HepG2 (cell line): ENCODE data around the gene TTC9. TPM values are rescaled to one million over a fixed set of nuclear protein-coding genes. Genes with fewer than 3 reads are reported as not detected.

ENCODE experiments used
- ATAC-seq: fragments of 200-7000 bp; cut with Tn5 transposase; 3 replicates; pipeline ENCODE4 v1.9.1; 2020; ENCODE audit warnings: mild to moderate bottlenecking, moderate library complexity
- BruUV-seq: library from RNA; stranded (reverse); fragments of 400-500 nt; replicated peaks from 2 replicates; lab custom pipeline; 2021; lab: Mats Ljungman, UMichigan
- CTCF ChIA-PET: fragments of 300-600 bp; formaldehyde crosslinking; extraction: SDS; loops from one replicate; lab custom pipeline; 2021; ENCODE audit warnings: low total read pairs, inconsistent platforms, low intra/inter-chr PET ratio; lab: Yijun Ruan, JAX
- POLR2A ChIA-PET: fragments of 350-600 bp; sonication (Branson Sonifier 250); formaldehyde crosslinking; loops from one replicate; lab custom pipeline; 2020; ENCODE audit warnings: antibody characterized with exemption, inconsistent platforms; lab: Yijun Ruan, JAX
- DNase-seq: peaks from one replicate; pipeline ENCODE4 v3.0.0-alpha.2; 2015; ENCODE audit warnings: low spot score
- FAIRE-seq: peaks from 3 replicates; lab custom pipeline; 2011; peaks lifted over from hg19 to GRCh38; lab: Jason Lieb, UNC
- H2AFZ ChIP-seq: one replicate; pipeline ENCODE4 v1.6.1; 2011; ENCODE audit warnings: low read length, inconsistent platforms
- H3K27ac ChIP-seq: fragments of 300-600 bp; 3 replicates; pipeline ENCODE4 v1.8.0; 2011; ENCODE audit warnings: mixed run types, mild to moderate bottlenecking, mixed read lengths, low read length, inconsistent platforms; ENCODE audit not compliant: insufficient read depth; ENCODE audit errors: extremely low read length
- H3K27me3 ChIP-seq, 2 experiments: fragments of 200-600 bp in 1 of 2; 2 replicates in 1 of 2; 3 replicates in 1 of 2; pipeline versions ENCODE4 v1.6.0 to v1.8.0; 2011; ENCODE audit warnings: low read length in 2 of 2, mild to moderate bottlenecking in 2 of 2, moderate library complexity in 2 of 2, inconsistent platforms in 1 of 2; ENCODE audit not compliant: insufficient read depth in 2 of 2, control insufficient read depth in 1 of 2
- H3K36me3 ChIP-seq, 2 experiments: fragments of 200-600 bp in 1 of 2; replicated peaks in 1 of 2; 2 replicates in 1 of 2; 3 replicates in 1 of 2; pipeline versions ENCODE4 v1.5.1 to v1.8.0; 2011; ENCODE audit warnings: low read length in 2 of 2, inconsistent platforms in 1 of 2; ENCODE audit not compliant: insufficient read depth in 2 of 2, control insufficient read depth in 1 of 2
- H3K4me1 ChIP-seq: 2 replicates; pipeline ENCODE4 v1.5.1; 2012; ENCODE audit warnings: low read length, inconsistent platforms; ENCODE audit not compliant: insufficient read depth
- H3K4me2 ChIP-seq: 2 replicates; pipeline ENCODE4 v1.6.0; 2011; ENCODE audit warnings: low read depth, low read length, inconsistent platforms
- H3K4me3 ChIP-seq, 3 experiments: fragments of 200-600 bp in 1 of 3; sonication (generic), shearing (Covaris generic) in 1 of 3; replicated peaks in 1 of 3; 2 replicates each; pipeline ENCODE4 v1.5.1; 2011 to 2016; ENCODE audit warnings: low read length in 3 of 3, inconsistent platforms in 2 of 3, low read depth in 2 of 3, mild to moderate bottlenecking in 2 of 3, control low read depth in 1 of 3, mixed read lengths in 1 of 3; ENCODE audit not compliant: insufficient read depth in 1 of 3
- H3K79me2 ChIP-seq: one replicate; pipeline ENCODE4 v1.6.1; 2011; ENCODE audit warnings: low read length, inconsistent platforms; ENCODE audit not compliant: insufficient read depth
- H3K9ac ChIP-seq: 2 replicates; pipeline ENCODE4 v1.6.0; 2011; ENCODE audit warnings: mild to moderate bottlenecking, low read depth, low read length, inconsistent platforms; ENCODE audit not compliant: insufficient read depth
- H3K9me3 ChIP-seq: 2 replicates; pipeline ENCODE4 v1.5.1; 2012; ENCODE audit warnings: mild to moderate bottlenecking, low read length
- H4K20me1 ChIP-seq: 2 replicates; pipeline ENCODE4 v1.6.0; 2011; ENCODE audit warnings: inconsistent platforms, mild to moderate bottlenecking, low read length, moderate library complexity; ENCODE audit not compliant: insufficient read depth
- KMT2B ChIP-seq: IDR thresholded peaks from 2 replicates; pipeline ENCODE4 v1.6.1; 2016; ENCODE audit warnings: missing genetic modification reagents, missing compliant biosample characterization
- MAFG ChIP-seq: sonication (generic); formaldehyde crosslinking; IDR thresholded peaks from 2 replicates; pipeline ENCODE4 v1.5.1; 2020; ENCODE audit warnings: mild to moderate bottlenecking, missing genetic modification reagents
- PPARG ChIP-seq: conservative IDR thresholded peaks from 2 replicates; pipeline ENCODE4 v1.6.1; 2016; ENCODE audit warnings: missing biosample characterization, missing genetic modification reagents
- ZFP1 ChIP-seq: IDR thresholded peaks from 2 replicates; pipeline ENCODE4 v1.6.1; 2016
- ZNF432 ChIP-seq: sonication (generic); formaldehyde crosslinking; IDR thresholded peaks from 2 replicates; pipeline ENCODE4 v1.5.0; 2020; ENCODE audit warnings: missing genetic modification reagents, mild to moderate bottlenecking, borderline replicate concordance
- ZNF83 ChIP-seq: sonication (generic); formaldehyde crosslinking; IDR thresholded peaks from 2 replicates; pipeline ENCODE4 v1.4.0; 2020; ENCODE audit warnings: missing genetic modification reagents, mild to moderate bottlenecking, borderline replicate concordance
- ZSCAN5A ChIP-seq: sonication (generic); formaldehyde crosslinking; IDR thresholded peaks from 2 replicates; pipeline ENCODE4 v1.8.0; 2022; ENCODE audit warnings: mild to moderate bottlenecking, missing genetic modification reagents, borderline replicate concordance
- WGBS: methylation state at CpG from one replicate; pipeline ENCODE4 v1.1.6; 2017; ENCODE audit warnings: low lambda C conversion rate; 5-methylcytosine and 5-hydroxymethylcytosine counted together
- in situ Hi-C: cut with HindIII; loops from 2 replicates; pipeline ENCODE4 v1.10.0; 2017; ENCODE audit warnings: low pct_unique_long_range_greater_than_20kb; ENCODE audit not compliant: extremely low pct_ligation_motif_present
- intact Hi-C: fragments of 100-400 bp; cut with micrococcal nuclease; formaldehyde crosslinking; loops from one replicate; pipeline ENCODE4 v1.10.0; 2022; ENCODE audit not compliant: unreplicated experiment
- polyA plus RNA-seq, 8 experiments: library from polyadenylated mRNA; depleted of rRNA in 3 of 8; stranded (reverse) in 7 of 8; unstranded in 1 of 8; fragments of >200 nt; fragmentation: Illumina TruSeq in 4 of 8; extraction: Trizol in 4 of 8; gene quantifications; 2 replicates each; pipeline versions ENCODE4 v1.2.1 to v1.2.3, GENCODE V29; 2011 to 2016; ENCODE audit warnings: low read depth in 4 of 8, missing spikeins in 1 of 8, mixed read lengths in 1 of 8; ENCODE audit not compliant: insufficient read depth in 1 of 8
- total RNA-seq, 5 experiments: library from RNA; depleted of rRNA; stranded (reverse); fragments of >200 nt; fragmentation: Illumina TruSeq; extraction: Trizol; gene quantifications; 2 replicates each; pipeline ENCODE4 v1.2.3, GENCODE V29; 2016; ENCODE audit warnings: low read depth in 1 of 5
- TF ChIP-seq, protein P1 (sequence below): sonication (generic); formaldehyde crosslinking; IDR thresholded peaks from 2 replicates; pipeline ENCODE4 v1.4.0; 2020; ENCODE audit warnings: missing genetic modification reagents
- TF ChIP-seq, protein P2 (sequence below): sonication (generic); formaldehyde crosslinking; conservative IDR thresholded peaks from 2 replicates; pipeline ENCODE4 v1.4.0; 2020; ENCODE audit warnings: missing genetic modification reagents

Gene TTC9
- total and polyA plus RNA-seq, 2 of the 13 experiments (the other 11 are each of a cell fraction or from before 2014, with no cell fraction given): 0.13 to 0.30 TPM

GRCh38 chr14:70713511-70713916 lies 71.8 kb downstream of the TTC9 start:
- ChIA-PET CTCF (interaction anchor here (0.7 to 2.6 kb wide), 3 partner anchors 91 to 104 kb away, joined by 3 to 34 read pairs (median 6); no protein-coding TSS in a partner anchor), POLR2A (no interaction called here)
- WGBS: 38% methylated on average over 3 of the region's 3 CpGs
- no peak overlapping the region for H3K4me2 ChIP-seq
- H3K27ac ChIP-seq: no peak overlapping the region
- no peaks in the 10 kb centered on the region for H3K9me3 ChIP-seq
- TF ChIP-seq ZNF432 (no peak), ZFP1 (CRISPR knock-in tag) (no peak), PPARG (CRISPR knock-in tag) (no peak), ZNF83 (CRISPR knock-in tag) (no peak), KMT2B (no peak), ZSCAN5A (CRISPR knock-in tag) (no peak), MAFG (CRISPR knock-in tag) (no peak)
- TF ChIP-seq, protein P1, sequence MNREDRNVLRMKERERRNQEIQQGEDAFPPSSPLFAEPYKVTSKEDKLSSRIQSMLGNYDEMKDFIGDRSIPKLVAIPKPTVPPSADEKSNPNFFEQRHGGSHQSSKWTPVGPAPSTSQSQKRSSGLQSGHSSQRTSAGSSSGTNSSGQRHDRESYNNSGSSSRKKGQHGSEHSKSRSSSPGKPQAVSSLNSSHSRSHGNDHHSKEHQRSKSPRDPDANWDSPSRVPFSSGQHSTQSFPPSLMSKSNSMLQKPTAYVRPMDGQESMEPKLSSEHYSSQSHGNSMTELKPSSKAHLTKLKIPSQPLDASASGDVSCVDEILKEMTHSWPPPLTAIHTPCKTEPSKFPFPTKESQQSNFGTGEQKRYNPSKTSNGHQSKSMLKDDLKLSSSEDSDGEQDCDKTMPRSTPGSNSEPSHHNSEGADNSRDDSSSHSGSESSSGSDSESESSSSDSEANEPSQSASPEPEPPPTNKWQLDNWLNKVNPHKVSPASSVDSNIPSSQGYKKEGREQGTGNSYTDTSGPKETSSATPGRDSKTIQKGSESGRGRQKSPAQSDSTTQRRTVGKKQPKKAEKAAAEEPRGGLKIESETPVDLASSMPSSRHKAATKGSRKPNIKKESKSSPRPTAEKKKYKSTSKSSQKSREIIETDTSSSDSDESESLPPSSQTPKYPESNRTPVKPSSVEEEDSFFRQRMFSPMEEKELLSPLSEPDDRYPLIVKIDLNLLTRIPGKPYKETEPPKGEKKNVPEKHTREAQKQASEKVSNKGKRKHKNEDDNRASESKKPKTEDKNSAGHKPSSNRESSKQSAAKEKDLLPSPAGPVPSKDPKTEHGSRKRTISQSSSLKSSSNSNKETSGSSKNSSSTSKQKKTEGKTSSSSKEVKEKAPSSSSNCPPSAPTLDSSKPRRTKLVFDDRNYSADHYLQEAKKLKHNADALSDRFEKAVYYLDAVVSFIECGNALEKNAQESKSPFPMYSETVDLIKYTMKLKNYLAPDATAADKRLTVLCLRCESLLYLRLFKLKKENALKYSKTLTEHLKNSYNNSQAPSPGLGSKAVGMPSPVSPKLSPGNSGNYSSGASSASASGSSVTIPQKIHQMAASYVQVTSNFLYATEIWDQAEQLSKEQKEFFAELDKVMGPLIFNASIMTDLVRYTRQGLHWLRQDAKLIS (CRISPR knock-in tag): no peak
- TF ChIP-seq, protein P2, sequence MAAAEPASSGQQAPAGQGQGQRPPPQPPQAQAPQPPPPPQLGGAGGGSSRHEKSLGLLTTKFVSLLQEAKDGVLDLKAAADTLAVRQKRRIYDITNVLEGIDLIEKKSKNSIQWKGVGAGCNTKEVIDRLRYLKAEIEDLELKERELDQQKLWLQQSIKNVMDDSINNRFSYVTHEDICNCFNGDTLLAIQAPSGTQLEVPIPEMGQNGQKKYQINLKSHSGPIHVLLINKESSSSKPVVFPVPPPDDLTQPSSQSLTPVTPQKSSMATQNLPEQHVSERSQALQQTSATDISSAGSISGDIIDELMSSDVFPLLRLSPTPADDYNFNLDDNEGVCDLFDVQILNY (CRISPR knock-in tag): no peak
- no TSS peak for BruUV-seq
- H3K27me3 ChIP-seq: peaks cover 0 to 2% of the 10 kb centered on the region in 2 experiments; a peak in 1 of 5 replicates
- DNase-seq (no peak), FAIRE-seq (no peak), ATAC-seq (no peak)
- no peaks in the 10 kb centered on the region for H4K20me1 ChIP-seq
- no peak overlapping the region for H3K4me3 ChIP-seq
- in situ Hi-C loops (loop anchor here (5.0 kb wide), 1 partner anchor 71 kb away; the partner anchor contains the start of gene TTC9), intact Hi-C loops (no loop called here)
- H3K4me1 ChIP-seq: peaks cover 37% of the 10 kb centered on the region
- no peaks in the 10 kb centered on the region for H3K36me3 ChIP-seq
- H2AFZ ChIP-seq: no peak overlapping the region
- no peak overlapping the region for H3K9ac ChIP-seq
- H3K79me2 ChIP-seq: no peaks in the 10 kb centered on the region
